Anterior cingulate cortex (tissue), 58 donors: ENCODE data around the gene C2orf69.
"Not testable (repeated sequence)": the region's sequence is repeated elsewhere in the genome, so short reads cannot be mapped to it uniquely, and the experiment has no call there.

Experiments used
- DNase-seq, 58 donors: peaks; one replicate each; lab custom pipeline; 2025; lab: John Stamatoyannopoulos, UW

Gene C2orf69

GRCh38 chr2:199912553-199913114 is 1.5 kb downstream of the C2orf69 start:
- DNase-seq, result not testable (repeated sequence)

- DNase-seq, result no peak
Observed at GRCh38 chr2:199914372-199914958, 3.4 kb downstream of the C2orf69 start.

- no peak for DNase-seq
Observed at GRCh38 chr2:199916980-199917379, 5.9 kb downstream of the C2orf69 start.

GRCh38 chr2:199922856-199923255 is 11.8 kb downstream of the C2orf69 start:
- DNase-seq, result peak in 7 of 58 donors; percentile 2 to 12 (median 6)

GRCh38 chr2:199923924-199924323 is 12.8 kb downstream of the C2orf69 start:
- no peak for DNase-seq

- no peak for DNase-seq
Observed at GRCh38 chr2:199926806-199927205, 15.7 kb downstream of the C2orf69 start.

GRCh38 chr2:199928226-199928625 is 17.1 kb downstream of the C2orf69 start:
- DNase-seq, result no peak

- no peak for DNase-seq
Observed at GRCh38 chr2:199928626-199929025, 17.5 kb downstream of the C2orf69 start.

GRCh38 chr2:199929262-199929661 is 18.2 kb downstream of the C2orf69 start:
- DNase-seq, result peak in 4 of 58 donors; percentile 4 to 31 (median 18)

GRCh38 chr2:199932312-199932855 is 21.3 kb downstream of the C2orf69 start:
- peak in 56 of 58 donors; percentile 11 to 90 (median 73) for DNase-seq

GRCh38 chr2:199933466-199933865 is 22.4 kb downstream of the C2orf69 start:
- no peak for DNase-seq

- no peak for DNase-seq
Observed at GRCh38 chr2:199936554-199936953, 25.5 kb downstream of the C2orf69 start.

GRCh38 chr2:199940373-199940772 is 29.3 kb downstream of the C2orf69 start:
- no peak for DNase-seq

GRCh38 chr2:199943373-199943772 is 32.3 kb downstream of the C2orf69 start:
- no peak for DNase-seq

- DNase-seq, result no peak
Observed at GRCh38 chr2:199946196-199946595, 35.1 kb downstream of the C2orf69 start.

GRCh38 chr2:199946836-199947235 is 35.7 kb downstream of the C2orf69 start:
- DNase-seq, result no peak

GRCh38 chr2:199950396-199950795 is 39.3 kb downstream of the C2orf69 start:
- no peak for DNase-seq

GRCh38 chr2:199951023-199951422 is 39.9 kb downstream of the C2orf69 start:
- no peak for DNase-seq

- no peak for DNase-seq
Observed at GRCh38 chr2:199955007-199955338, 43.9 kb downstream of the C2orf69 start.

- peak; percentile 21 to 94 (median 86) for DNase-seq
Observed at GRCh38 chr2:199955339-199956061, 44.4 kb downstream of the C2orf69 start, which contains the start of the genes MAIP1 and TYW5. MAIP1 (plus strand) TSS chr2:199955582; CDS start chr2:199955799, 217 bp downstream. TYW5 (minus strand) TSS chr2:199955491; CDS start chr2:199955470, 21 bp downstream.

- no peak for DNase-seq
Observed at GRCh38 chr2:199956062-199956380, 44.9 kb downstream of the C2orf69 start.

GRCh38 chr2:199958014-199958413 is 46.9 kb downstream of the C2orf69 start:
- no peak for DNase-seq
